ENCODE data around the gene EZR.

EZR gene

GRCh38 chr6:158840465-158840864, 21.3 kb upstream of the EZR start:
- no peak for TF ChIP-seq FOXP2 (optimal IDR thresholded peaks at IDR 0.05; ENCODE audit: borderline replicate concordance, extremely low read depth, extremely low read length, insufficient read depth)
- TF ChIP-seq SIN3A (IDR thresholded peaks at IDR 0.05; ENCODE audit: borderline replicate concordance, insufficient read depth, low read length), result no peak
- TF ChIP-seq POLR2AphosphoS5 (IDR thresholded peaks at IDR 0.05; ENCODE audit: low read depth, low read length), result no peak
- TF ChIP-seq REST (IDR thresholded peaks at IDR 0.05; ENCODE audit: insufficient read depth in 1 of 2, low read depth in 2 of 2, low read length in 2 of 2), result no peak
- no peak for TF ChIP-seq TAF1 (IDR thresholded peaks at IDR 0.05; ENCODE audit: borderline replicate concordance, insufficient read depth, low read length)

- TF ChIP-seq POLR2AphosphoS5 (IDR thresholded peaks at IDR 0.05; ENCODE audit: low read depth, low read length) (no peak), FOXP2 (optimal IDR thresholded peaks at IDR 0.05; ENCODE audit: borderline replicate concordance, extremely low read depth, extremely low read length, insufficient read depth) (no peak), TAF1 (IDR thresholded peaks at IDR 0.05; ENCODE audit: borderline replicate concordance, insufficient read depth, low read length) (no peak), REST (IDR thresholded peaks at IDR 0.05; ENCODE audit: insufficient read depth in 1 of 2, low read depth in 2 of 2, low read length in 2 of 2) (no peak), SIN3A (IDR thresholded peaks at IDR 0.05; ENCODE audit: borderline replicate concordance, insufficient read depth, low read length) (no peak)
Measured at GRCh38 chr6:158839796-158840195, 20.6 kb upstream of the EZR start.

DNA sequence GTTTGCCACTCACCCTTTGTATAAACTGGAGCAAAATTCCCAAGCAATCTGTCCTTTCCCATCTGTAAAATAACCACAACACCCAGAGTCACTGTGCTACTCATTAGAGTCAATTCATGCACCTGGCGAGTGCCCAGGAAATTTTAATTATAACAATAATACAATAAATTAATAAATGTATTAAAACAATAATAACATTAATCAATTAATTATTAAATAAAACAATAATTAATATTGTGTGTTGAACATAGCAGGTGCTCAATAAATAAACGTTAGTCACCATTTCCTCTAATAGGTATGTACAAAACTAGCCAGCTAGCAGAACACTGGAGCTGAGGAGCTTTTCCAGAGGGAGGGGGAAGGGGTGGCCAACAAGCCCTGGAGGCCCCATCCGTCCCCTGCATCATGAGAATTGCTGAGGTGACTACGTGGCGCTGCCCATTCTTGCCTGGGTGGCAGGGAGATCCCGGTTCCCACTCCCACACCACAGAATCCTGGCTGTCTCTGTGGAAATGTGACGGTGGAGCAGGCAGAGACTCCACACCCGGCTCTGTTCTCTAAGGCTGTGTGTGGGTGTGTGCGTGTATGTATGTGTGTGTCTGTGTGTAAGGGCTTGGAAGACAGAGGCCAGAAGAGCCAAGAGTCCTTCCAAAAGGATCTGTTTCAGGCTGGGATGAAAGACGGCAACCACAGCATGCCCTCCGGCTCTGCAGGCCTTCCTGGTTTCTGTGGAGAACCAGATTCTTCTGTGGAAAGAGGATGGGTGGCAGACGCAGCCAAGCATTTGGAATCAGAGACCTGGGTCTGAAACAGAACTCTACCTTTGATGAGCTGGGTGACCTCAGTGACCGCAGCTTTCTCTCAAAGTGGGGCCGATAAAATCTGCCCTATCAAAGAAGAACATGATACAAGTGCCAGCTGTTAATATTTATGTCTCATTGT, 18.8 kb upstream of the EZR start:
- no peak for TF ChIP-seq FOXP2 (optimal IDR thresholded peaks at IDR 0.05; ENCODE audit: borderline replicate concordance, extremely low read depth, extremely low read length, insufficient read depth)
- TF ChIP-seq TAF1 (IDR thresholded peaks at IDR 0.05; ENCODE audit: borderline replicate concordance, insufficient read depth, low read length), result no peak
- no peak for TF ChIP-seq REST (IDR thresholded peaks at IDR 0.05; ENCODE audit: insufficient read depth in 1 of 2, low read depth in 2 of 2, low read length in 2 of 2)
- TF ChIP-seq SIN3A (IDR thresholded peaks at IDR 0.05; ENCODE audit: borderline replicate concordance, insufficient read depth, low read length), result no peak
- no peak for TF ChIP-seq POLR2AphosphoS5 (IDR thresholded peaks at IDR 0.05; ENCODE audit: low read depth, low read length)

- TF ChIP-seq SIN3A (IDR thresholded peaks at IDR 0.05; ENCODE audit: borderline replicate concordance, insufficient read depth, low read length), result no peak
Measured at GRCh38 chr6:158836625-158837311, 17.6 kb upstream of the EZR start.

- no peak for TF ChIP-seq REST (IDR thresholded peaks at IDR 0.05; ENCODE audit: insufficient read depth in 1 of 2, low read depth in 2 of 2, low read length in 2 of 2)
Measured at GRCh38 chr6:158835616-158836221, 16.6 kb upstream of the EZR start.
